OCI-LY3 (cell line): ENCODE results near the gene FRK.
"Not testable (repeated sequence)": the region's sequence is repeated elsewhere in the genome, so short reads cannot be mapped to it uniquely, and the experiment has no call there.

Source experiments
- H2AFZ ChIP-seq: fragments of 200-600, 300-600 bp; shearing (Covaris generic); 2 replicates; pipeline ENCODE4 v1.6.0; 2014; ENCODE audit warnings: antibody characterized with exemption, low read depth, low read length
- H3K27ac ChIP-seq: fragments of 200-600, 300-600 bp; sonication (generic); 2 replicates; pipeline ENCODE4 v1.5.1; 2014; ENCODE audit warnings: mild to moderate bottlenecking, low read length, moderate library complexity, mixed read lengths
- H3K27me3 ChIP-seq: fragments of 200-600, 300-600 bp; sonication (generic); 2 replicates; pipeline ENCODE4 v1.6.1; 2014; ENCODE audit warnings: low read depth, low read length, mixed read lengths
- H3K36me3 ChIP-seq: fragments of 200-600, 300-600 bp; sonication (generic); replicated peaks from 2 replicates; pipeline ENCODE3; 2014; ENCODE audit warnings: low read depth, low read length, mixed read lengths
- H3K4me1 ChIP-seq: fragments of 300-600, 200-600 bp; sonication (generic); 2 replicates; pipeline ENCODE4 v1.6.1; 2014; ENCODE audit warnings: low read length, mixed read lengths
- H3K4me2 ChIP-seq: fragments of 200-600, 300-600 bp; sonication (generic); 2 replicates; pipeline ENCODE4 v1.6.1; 2014; ENCODE audit warnings: low read length, mixed read lengths
- H3K4me3 ChIP-seq: fragments of 300-600, 200-600 bp; sonication (generic); 2 replicates; pipeline ENCODE4 v1.5.1; 2014; ENCODE audit warnings: antibody characterized with exemption, mild to moderate bottlenecking, low read length, moderate library complexity
- H3K79me2 ChIP-seq: fragments of 300-600, 200-600 bp; shearing (Covaris generic); 2 replicates; pipeline ENCODE4 v1.6.1; 2014; ENCODE audit warnings: mild to moderate bottlenecking, low read length, mixed read lengths
- H3K9ac ChIP-seq: fragments of 300-600, 200-600 bp; shearing (Covaris generic); 2 replicates; pipeline ENCODE4 v1.6.0; 2014; ENCODE audit warnings: mild to moderate bottlenecking, low read length, moderate library complexity
- H3K9me3 ChIP-seq: fragments of 200-600, 300-600 bp; shearing (Covaris generic); 2 replicates; pipeline ENCODE4 v1.6.1; 2014; ENCODE audit warnings: low read length, mixed read lengths; ENCODE audit not compliant: insufficient read depth
- H4K20me1 ChIP-seq: fragments of 200-600, 300-600 bp; sonication (generic); 2 replicates; pipeline ENCODE4 v1.6.1; 2016; ENCODE audit warnings: low read length, mixed read lengths; ENCODE audit not compliant: insufficient read depth
- EZH2phosphoT487 ChIP-seq: fragments of 200-600 bp; shearing (Covaris generic); IDR thresholded peaks from 2 replicates; pipeline ENCODE4 v1.6.1; 2018; ENCODE audit warnings: antibody characterized with exemption, mixed run types, low read depth
- TF ChIP-seq, protein P1 (sequence below): fragments of 200-600, 300-600 bp; sonication (generic); IDR thresholded peaks from 2 replicates; pipeline ENCODE4 v1.5.1; 2014; ENCODE audit warnings: antibody characterized with exemption, low read length, low read depth

Gene FRK

GRCh38 chr6:116050737-116051136, 10.0 kb downstream of the FRK start:
- TF ChIP-seq, protein P1, sequence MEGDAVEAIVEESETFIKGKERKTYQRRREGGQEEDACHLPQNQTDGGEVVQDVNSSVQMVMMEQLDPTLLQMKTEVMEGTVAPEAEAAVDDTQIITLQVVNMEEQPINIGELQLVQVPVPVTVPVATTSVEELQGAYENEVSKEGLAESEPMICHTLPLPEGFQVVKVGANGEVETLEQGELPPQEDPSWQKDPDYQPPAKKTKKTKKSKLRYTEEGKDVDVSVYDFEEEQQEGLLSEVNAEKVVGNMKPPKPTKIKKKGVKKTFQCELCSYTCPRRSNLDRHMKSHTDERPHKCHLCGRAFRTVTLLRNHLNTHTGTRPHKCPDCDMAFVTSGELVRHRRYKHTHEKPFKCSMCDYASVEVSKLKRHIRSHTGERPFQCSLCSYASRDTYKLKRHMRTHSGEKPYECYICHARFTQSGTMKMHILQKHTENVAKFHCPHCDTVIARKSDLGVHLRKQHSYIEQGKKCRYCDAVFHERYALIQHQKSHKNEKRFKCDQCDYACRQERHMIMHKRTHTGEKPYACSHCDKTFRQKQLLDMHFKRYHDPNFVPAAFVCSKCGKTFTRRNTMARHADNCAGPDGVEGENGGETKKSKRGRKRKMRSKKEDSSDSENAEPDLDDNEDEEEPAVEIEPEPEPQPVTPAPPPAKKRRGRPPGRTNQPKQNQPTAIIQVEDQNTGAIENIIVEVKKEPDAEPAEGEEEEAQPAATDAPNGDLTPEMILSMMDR, result no peak
- TF ChIP-seq EZH2phosphoT487, result no peak
- H3K79me2 ChIP-seq, result peaks cover 66% of the 10 kb centered on the region
- no peak overlapping the region for H3K9ac ChIP-seq
- no peak overlapping the region for H3K4me2 ChIP-seq
- H3K27ac ChIP-seq, result no peak overlapping the region
- no peak overlapping the region for H2AFZ ChIP-seq
- H4K20me1 ChIP-seq, result peaks cover 19% of the 10 kb centered on the region
- H3K9me3 ChIP-seq, result no peaks in the 10 kb centered on the region
- no peaks in the 10 kb centered on the region for H3K27me3 ChIP-seq
- peaks cover 33% of the 10 kb centered on the region for H3K4me1 ChIP-seq
- H3K4me3 ChIP-seq, result no peak overlapping the region
- peaks cover 16% of the 10 kb centered on the region for H3K36me3 ChIP-seq

- H3K36me3 ChIP-seq, result peaks cover 16% of the 10 kb centered on the region
- H3K4me2 ChIP-seq, result no peak overlapping the region
- H4K20me1 ChIP-seq, result peaks cover 12% of the 10 kb centered on the region
- no peak overlapping the region for H3K4me3 ChIP-seq
- H3K79me2 ChIP-seq, result peaks cover 55% of the 10 kb centered on the region
- H3K27ac ChIP-seq, result no peak overlapping the region
- no peak overlapping the region for H3K9ac ChIP-seq
- H3K9me3 ChIP-seq, result no peaks in the 10 kb centered on the region
- no peaks in the 10 kb centered on the region for H3K27me3 ChIP-seq
- H3K4me1 ChIP-seq, result peaks cover 20% of the 10 kb centered on the region
- no peak for TF ChIP-seq EZH2phosphoT487
- TF ChIP-seq, protein P1, result no peak
- H2AFZ ChIP-seq, result no peak overlapping the region
Measured at GRCh38 chr6:116049321-116049720, 11.4 kb downstream of the FRK start.

DNA sequence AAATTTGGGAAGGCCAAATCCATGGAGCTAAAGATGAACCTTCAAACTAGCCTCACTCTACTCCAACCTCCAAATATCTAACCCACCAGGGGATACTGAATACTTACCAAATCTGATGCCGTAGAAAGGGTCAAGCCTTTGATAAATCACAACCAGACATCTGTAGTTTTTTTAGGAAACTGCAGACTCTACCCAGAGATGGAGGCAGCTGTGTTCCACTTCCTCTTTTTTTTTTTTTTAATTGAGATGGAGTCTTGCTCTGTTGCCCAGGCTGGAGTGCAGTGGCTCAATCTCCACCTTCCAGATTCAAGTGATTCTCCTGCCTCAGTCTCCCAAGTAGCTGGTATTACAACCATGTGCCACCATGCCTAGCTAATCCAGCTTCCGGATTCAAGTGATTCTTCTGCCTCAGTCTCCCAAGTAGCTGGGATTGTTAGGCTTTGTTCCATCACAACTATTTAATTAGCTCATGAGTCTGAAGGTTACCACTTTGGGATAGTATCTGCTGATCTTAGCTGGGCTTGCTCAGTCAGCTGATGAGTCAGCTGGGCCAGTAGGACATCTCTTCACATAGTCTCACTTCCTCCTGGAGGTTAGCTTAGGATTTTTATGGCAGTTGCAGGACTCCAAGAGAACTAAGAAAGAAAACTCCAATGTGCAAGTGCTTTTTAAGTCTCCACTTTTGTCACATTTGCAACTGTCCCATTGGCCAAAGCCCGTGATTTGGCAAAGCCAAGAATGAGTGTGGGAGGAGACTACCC, 13.3 kb downstream of the FRK start:
- no peak overlapping the region for H2AFZ ChIP-seq
- peaks cover 16% of the 10 kb centered on the region for H3K36me3 ChIP-seq
- TF ChIP-seq, protein P1, result no peak
- TF ChIP-seq EZH2phosphoT487, result no peak
- no peaks in the 10 kb centered on the region for H3K9me3 ChIP-seq
- H3K4me3 ChIP-seq, result no peak overlapping the region
- peaks cover 12% of the 10 kb centered on the region for H4K20me1 ChIP-seq
- H3K27me3 ChIP-seq, result no peaks in the 10 kb centered on the region
- H3K79me2 ChIP-seq, result peaks cover 58% of the 10 kb centered on the region
- peak overlapping the region; percentile 35 for H3K4me2 ChIP-seq
- peak overlapping the region; percentile 33 for H3K27ac ChIP-seq
- peaks cover 20% of the 10 kb centered on the region for H3K4me1 ChIP-seq
- no peak overlapping the region for H3K9ac ChIP-seq

- Histone ChIP-seq H3K79me2 (peaks cover 59% of the 10 kb centered on the region), H3K36me3 (peaks cover 16% of the 10 kb centered on the region), H3K27ac (no peak overlapping the region), H3K4me2 (no peak overlapping the region), H3K9ac (no peak overlapping the region), H3K27me3 (no peaks in the 10 kb centered on the region), H3K9me3 (no peaks in the 10 kb centered on the region), H3K4me1 (peaks cover 20% of the 10 kb centered on the region), H3K4me3 (no peak overlapping the region), H4K20me1 (peaks cover 12% of the 10 kb centered on the region), H2AFZ (no peak overlapping the region)
- no peak for TF ChIP-seq EZH2phosphoT487
- TF ChIP-seq, protein P1, result no peak
Measured at GRCh38 chr6:116046737-116047136, 14.0 kb downstream of the FRK start.

GRCh38 chr6:116046272-116046671, 14.4 kb downstream of the FRK start:
- not testable (repeated sequence) for H2AFZ ChIP-seq, H3K4me3 ChIP-seq, H3K27me3 ChIP-seq, H3K4me2 ChIP-seq, H3K9me3 ChIP-seq, H3K9ac ChIP-seq, H3K27ac ChIP-seq
- Histone ChIP-seq H4K20me1 (peaks cover 14% of the 10 kb centered on the region), H3K36me3 (peaks cover 16% of the 10 kb centered on the region), H3K79me2 (peaks cover 59% of the 10 kb centered on the region), H3K4me1 (peaks cover 20% of the 10 kb centered on the region)
